HTERT RPE-1 (cell line): ENCODE measurements around the gene DEFB131A.
"Not testable (repeated sequence)": the region's sequence is repeated elsewhere in the genome, so short reads cannot be mapped to it uniquely, and the experiment has no call there.

Experiments used
- in situ Hi-C: fragments of 300-500 bp; cut with MboI; formaldehyde crosslinking; loops from 4 replicates; pipeline ENCODE4 v1.14.3; 2020; ENCODE audit warnings: low sequenced_read_pairs

DEFB131A gene, protein sequence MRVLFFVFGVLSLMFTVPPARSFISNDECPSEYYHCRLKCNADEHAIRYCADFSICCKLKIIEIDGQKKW

DNA sequence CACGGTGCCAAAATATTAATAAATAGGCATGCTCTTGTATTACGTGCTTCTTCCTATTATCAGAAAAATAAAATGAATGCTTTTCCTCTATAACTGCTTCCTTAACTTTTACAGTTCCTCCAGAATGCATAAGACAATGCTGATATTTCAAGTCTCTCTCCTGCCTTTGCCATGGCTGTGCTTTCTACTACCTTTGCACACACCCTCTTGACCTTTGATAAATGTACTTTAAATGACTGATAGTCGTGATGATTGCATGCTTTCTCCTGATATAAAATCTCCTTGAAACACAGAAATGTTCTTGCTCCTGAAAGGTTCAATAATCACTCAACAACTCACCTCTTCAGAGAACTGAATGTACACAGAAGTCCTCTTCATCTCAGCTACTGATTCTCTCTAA is at the start of gene DEFB131A:
Gene DEFB131A (plus strand): TSS at position 301 of the 400 bp plus-strand sequence. CDS start 120 bp downstream, outside the sequence.
- in situ Hi-C loops = not testable (repeated sequence)

DNA sequence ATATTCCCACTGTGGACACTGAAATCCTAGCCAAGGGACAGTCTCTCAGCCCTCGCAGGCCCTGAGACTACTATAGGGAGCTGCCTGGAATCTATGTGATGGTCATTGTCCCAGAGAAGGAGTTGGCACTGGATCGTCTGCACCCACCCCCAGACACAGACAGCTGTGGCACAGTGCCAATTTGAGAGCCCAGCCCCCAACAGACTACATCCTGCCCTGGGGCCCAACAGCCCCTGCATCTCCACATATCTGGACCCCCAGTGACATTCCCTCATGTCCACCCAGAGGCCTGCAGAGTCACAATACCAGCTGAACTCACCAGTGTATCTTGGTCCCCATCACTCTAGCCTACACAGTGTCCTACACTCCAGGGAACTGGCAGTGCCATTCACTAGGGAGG is 38.4 kb upstream of the DEFB131A start:
- in situ Hi-C loops = not testable (repeated sequence)

DNA sequence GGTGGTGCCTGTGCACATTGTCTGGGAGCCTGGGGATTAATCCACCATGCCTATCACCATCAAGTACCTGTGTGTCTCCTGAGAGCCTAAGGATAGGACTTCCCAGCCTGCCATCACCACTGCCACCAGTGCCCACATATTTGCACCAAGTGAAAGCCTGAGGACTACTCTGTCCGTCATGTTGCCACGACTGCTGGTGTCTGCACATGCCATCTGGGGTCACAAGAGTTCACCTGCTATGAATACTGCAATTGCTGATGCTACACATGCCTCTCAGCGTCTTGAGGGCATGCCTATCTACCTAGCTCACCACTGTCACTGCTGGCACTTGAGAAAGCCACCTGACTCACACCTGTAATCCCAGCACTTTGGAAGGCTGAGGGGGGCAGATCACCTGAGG is 37.7 kb upstream of the DEFB131A start:
- in situ Hi-C loops = not testable (repeated sequence)

DNA sequence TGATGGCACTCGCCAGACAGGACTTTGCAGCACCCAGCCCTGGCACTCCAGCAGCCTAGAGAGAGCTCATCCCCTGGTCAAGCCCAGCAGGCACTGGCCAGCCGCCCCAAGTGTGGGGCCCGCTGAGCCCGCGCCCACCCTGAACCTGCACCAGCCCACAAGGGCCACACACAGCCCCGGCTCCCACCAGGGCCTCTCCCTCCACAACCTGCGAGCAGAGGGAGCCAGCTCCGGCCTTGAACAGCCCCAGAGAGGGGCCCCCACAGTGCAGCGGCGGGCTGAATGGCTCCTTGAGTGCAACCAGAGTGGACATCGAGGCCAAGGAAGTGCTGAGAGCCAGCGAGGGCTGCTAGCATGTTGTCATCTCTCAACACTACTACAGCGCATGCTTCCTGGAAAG is 34.4 kb upstream of the DEFB131A start:
- in situ Hi-C loops = no loop called here

DNA sequence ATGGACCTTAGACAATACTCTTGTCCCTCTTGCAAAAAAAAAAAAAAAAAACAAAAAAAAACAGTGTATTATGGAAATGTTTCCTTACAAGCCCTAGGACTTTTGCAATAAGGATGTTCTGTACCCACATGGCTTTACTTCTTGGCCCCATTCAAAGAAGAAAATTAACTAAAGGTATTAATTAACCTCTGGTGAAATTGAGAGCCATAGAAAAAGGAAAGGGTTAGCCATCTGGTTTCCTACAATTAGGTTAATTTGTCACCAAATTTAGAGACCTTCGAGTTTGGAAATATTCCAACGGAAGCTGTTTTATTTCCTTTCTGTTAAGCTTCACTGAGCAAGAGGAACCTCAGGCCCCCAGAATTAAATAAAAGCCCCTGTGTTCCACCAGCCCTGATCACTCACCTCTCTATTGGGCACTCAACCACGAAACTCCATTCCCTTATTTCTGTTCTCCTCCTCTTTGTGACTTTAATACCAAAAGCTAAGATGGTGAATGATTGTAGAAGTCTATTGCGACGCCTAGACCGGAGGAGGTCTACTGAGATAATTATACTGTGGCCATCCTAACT is 22.2 kb upstream of the DEFB131A start:
- in situ Hi-C loops = not testable (repeated sequence)

DNA sequence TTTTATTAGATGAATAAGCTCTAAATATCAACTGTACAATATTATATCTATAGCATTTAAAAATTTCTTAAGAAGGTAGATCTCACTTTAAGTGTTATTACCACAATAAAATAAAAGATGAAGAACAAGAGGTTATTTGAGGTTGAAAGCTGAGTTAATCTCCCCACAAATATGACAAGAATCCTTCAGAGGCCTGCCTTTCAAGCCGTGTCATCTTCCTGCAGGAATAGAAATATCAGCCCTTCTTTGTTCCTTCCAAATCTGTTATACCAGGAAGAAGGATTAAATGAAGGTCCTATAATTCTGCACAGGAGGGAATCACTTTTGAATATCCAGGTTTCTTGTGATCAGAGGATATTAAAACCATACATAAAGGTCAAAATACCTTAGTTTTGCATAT is 18.3 kb upstream of the DEFB131A start:
- in situ Hi-C loops = not testable (repeated sequence)

DNA sequence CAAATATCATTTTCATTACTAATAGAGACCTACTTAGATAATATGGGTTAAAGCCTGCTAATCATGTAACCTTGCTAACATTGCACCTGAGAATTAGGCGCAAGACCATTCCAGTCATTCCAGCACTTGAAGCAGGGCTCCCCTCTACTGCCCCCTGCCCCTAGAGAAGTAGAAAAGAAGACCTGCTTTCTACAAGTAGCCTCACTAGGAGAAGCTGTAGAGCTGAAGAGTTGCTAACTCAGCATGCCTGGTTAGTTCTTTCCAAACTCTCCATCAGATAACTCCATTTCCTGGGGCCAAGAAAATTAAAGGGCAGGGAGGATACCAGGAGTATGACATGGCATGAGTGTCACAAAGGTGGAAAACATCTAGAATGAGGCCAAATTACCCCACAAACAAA is 14.2 kb upstream of the DEFB131A start:
- in situ Hi-C loops = not testable (repeated sequence)

DNA sequence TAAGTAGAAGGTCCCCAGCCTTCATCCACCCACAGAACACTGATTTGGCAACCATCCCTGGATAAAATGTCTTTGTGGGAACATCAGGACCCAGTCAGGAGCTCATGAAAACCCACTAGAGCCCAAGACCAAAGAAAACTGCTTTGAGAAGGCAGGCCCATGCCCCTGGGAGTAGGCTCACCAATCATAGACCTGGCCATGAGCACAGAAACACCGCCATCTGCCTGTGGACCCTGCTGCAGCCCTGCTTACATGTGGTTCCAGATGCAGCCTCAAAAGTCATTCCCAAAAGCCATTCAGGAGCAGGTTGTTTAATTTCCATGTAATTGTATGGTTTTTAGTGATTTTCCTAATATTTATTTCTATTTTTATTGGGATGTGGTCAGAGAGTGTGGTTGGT is 10.9 kb upstream of the DEFB131A start:
- in situ Hi-C loops = not testable (repeated sequence)

DNA sequence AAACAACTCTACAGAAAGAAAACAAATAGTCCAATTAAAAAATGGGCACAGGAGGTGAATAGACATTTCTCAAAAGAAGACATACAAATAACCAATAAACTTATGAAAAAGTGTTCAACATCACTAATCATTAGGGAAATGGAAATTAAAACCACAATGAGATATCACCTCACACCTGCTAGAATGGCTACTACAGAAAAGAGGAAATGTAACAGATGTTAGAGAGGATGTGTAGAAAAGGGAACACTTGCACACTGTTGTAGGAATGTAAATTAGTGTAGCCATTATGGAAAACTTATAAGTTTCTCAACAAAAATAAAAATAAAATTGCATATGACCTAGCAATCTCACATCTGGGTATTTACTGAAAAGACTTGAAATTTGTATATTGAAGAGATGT is 7.5 kb upstream of the DEFB131A start:
- in situ Hi-C loops = not testable (repeated sequence)

DNA sequence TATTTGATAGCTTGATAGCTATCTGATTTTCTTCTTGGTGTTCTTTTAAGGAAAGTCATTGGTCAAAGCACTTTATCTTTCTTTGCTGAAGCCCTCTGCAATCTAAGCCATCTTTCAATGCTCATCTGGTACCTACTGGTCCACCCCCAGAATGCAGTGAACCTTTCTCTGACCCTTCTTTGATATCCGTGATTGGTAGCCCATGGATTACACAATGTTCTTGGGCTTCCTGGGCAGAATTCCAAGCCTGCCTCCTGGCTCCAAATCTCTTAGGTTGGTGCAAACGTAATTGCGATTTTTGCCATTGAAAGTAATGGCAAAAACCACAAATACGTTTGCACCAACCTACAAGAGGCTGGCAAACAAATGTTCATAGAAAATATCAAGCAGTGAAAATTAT is 1.9 kb upstream of the DEFB131A start:
- in situ Hi-C loops = not testable (repeated sequence)

DNA sequence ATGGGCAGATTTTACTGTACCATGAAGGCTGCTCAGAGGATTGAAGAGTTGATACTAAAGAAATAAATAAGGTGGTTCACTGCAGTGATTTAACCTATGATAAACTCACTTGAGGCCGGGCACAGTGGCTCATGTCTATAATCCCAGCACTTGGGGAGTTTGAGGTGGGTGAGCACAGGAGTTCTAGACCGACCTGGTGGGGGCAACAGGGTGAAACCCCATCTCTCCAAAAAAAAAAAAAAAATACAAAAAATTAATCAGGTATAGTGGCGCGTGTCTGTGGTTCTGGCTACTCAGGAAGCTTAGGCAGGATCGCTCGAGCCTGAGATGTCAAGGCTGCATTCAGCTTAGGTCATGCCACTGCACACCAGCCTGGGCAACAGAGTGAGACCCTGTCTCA is 467 bp downstream of the DEFB131A start:
- in situ Hi-C loops = not testable (repeated sequence)

DNA sequence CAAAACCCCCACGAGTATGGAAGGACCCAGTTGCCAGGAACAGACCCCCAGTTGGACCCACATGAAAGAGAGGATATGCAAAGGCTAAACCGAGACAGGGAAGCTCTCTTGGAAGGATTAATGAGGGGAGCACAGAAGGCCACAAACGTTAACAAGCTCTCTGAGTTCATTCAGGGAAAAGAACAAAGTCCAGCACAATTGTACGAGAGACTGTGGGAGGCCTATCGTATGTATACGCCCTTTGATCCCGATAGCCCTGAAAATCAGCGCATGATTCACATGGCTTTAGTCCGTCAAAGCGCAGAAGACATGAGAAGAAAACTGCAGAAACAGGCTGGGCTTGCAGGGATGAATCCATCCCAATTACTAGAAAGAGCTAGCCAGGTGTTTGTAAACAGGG is 8.0 kb downstream of the DEFB131A start:
- in situ Hi-C loops = not testable (repeated sequence)

DNA sequence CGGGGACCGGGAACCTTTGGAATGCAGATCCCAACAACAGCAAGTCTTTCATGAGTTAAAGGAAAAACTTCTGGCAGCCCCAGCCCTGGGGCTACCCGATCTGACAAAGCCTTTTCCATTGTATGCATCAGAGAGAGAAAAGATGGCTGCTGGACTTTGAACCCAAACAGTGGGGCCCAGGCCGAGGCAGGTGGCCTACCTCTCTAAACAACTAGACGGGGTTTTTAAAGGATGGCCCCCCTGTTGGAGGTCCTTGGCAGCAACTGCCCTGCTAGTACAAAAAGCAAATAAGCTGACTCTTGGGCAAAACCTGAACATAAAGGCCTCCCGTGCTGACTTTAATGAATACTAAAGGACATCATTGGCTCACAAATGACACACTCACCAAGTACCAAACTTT is 10.1 kb downstream of the DEFB131A start:
- in situ Hi-C loops = not testable (repeated sequence)

DNA sequence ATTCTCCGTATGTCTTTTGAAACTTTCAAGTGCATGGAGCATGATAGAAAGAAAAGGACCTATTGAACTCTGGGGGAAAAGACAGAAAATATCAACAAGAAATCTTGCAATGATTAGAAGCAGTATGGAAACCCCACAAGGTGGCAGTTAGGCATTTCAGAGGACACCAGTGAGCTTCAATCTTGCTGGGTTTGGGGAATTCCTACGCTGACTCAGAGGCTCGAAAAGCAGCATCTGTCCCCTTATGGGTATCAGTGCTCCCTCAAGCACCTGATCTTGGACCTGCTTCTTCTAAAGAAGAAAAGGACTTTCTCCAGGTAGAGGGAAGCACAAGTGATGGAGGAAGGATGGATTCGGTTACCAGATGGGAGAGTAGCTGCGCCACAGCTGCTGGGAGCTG is 10.8 kb downstream of the DEFB131A start:
- in situ Hi-C loops = not testable (repeated sequence)

DNA sequence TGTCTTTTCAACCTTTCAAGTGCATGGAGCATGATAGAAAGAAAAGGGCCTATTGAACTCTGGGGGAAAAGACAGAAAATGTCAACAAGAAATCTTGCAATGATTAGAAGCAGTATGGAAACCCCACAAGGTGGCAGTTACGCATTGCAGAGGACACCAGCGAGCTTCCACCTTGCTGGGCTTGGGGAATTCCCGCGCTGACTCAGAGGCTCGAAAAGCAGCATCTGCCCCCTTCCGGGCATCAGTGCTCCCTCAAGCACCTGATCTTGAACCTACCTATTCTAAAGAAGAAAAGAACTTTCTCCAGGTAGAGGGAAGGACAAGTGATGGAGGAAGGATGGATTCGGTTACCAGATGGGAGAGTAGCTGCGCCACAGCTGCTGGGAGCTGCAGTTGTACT is 35.3 kb downstream of the DEFB131A start:
- in situ Hi-C loops = not testable (repeated sequence)

DNA sequence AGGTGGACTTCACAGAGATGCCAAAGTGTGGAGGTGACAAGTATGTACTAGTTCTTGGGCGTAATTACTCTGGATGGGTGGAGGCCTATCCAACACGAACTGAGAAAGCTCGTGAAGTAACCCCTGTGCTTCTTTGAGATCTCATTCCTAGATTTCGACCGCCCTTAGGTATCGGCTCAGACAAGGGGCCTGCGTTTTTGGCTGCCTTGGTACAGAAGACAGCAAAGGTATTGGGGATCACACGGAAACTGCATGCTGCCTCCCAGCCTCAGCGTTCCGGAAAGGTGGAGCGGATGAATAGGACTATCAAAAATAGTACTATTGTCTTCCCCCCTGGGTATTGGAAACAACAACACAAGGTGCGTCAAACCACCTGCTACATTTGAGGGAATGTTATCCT is 35.9 kb downstream of the DEFB131A start:
- in situ Hi-C loops = not testable (repeated sequence)

DNA sequence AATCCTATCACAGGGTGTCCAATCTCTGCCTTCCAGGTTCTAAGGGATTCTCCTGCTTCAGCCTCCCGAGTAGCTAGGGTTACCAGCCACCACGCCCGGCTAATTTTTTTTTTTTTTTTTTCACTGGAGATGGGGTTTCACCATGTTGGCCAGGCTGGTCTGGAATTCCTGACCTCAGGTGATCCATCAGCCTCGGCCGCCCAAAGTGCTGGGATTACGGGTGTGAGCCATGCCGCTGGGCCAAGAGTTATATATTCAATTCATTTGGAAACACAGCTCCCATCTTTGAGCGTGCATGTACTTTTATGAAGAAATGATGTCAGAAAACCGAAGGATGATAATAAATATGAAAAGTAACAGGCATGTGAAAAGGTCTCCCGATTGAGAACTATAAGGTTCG is 38.7 kb downstream of the DEFB131A start:
- in situ Hi-C loops = not testable (repeated sequence)

DNA sequence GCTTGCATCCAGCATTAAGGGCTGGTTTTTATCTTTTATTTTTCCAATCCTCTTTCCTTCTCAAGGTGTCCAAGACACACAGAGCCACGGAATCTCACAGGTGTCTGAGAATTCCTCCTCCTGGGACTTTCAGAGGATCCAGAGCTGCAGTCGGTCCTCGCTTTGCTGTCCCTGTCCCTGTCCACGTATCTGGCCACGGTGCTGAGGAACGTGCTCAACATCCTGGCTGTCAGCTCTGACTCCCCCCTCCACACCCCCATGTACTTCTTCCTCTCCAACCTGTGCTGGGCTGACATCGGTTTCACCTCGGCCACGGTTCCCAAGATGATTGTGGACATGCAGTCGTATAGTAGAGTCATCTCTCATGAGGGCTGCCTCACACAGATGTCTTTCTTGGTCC is 39.5 kb downstream of the DEFB131A start:
- in situ Hi-C loops = not testable (repeated sequence)

DNA sequence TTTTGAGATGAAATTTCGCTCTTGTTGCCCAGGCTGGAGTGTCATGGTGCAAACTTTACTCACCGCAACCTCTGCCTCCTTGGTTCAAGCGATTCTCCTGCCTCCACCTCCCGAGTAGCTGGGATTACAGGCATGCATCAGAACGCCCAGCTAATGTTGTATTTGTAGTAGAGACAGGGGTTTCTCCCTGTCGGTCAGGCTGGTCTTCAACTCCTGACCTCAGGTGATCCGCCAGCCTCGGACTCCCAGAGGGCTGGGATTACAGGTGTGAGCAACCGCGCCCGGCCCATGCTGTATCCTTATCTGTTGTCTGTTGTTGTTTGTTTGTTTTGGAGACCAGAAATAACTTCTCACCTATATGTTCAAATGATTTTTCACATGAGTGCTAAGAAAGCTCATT is 42.7 kb downstream of the DEFB131A start:
- in situ Hi-C loops = not testable (repeated sequence)

DNA sequence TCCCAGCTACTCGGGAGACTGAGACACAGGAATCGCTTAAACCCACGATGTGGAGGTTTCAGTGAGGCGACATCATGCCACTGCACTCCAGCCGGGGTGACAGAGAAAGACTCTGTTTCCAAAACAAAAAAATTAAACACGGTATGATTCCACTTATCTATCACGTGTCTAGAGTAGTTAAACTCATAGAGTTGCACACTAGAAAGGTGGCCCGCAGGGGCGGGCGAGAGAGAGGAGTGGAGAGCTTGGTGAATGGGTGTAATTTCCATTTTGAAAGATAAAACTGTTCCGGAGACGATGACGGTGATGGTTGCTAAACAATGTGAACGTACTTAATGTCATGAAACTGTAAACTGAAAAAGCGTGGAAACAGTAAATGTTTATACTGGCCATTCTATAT is 44.6 kb downstream of the DEFB131A start:
- in situ Hi-C loops = not testable (repeated sequence)

DNA sequence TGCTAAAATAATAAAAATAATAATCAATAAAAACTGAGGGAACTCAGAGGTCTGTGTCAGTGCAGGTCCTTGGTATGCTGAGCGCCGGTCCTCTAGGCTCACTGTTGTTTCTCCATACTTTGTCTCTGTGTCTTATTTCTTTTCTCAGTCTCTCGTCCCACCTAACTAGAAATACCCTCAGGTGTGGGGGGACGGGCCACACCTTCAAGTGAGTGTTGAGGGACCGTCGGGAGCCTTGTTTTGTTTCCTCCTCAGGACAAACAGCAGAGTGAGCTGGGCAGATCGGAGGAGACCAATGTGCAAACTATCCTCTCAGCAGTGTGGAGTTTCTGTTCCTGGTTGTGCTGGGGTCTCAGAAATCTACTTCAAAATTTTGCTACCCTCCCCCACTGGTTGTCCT is 46.3 kb downstream of the DEFB131A start:
- in situ Hi-C loops = not testable (repeated sequence)

DNA sequence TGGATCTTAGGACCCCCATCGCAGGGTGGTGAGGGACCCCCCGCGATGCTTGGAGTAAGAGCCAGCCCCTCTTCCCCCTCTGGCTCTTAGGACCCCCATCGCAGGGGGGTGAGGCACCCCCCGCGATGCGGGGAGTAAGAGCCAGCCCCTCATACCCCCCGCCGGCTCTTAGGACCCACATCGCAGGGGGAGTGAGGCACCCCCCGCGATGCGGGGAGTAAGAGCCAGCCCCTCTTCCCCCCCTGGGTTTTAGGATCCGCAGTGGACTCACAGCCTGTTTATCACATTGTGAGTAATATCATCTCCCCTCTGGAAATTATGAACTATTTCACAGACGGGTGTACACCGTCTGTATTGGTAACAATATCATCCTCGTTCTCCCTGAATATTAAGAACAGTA is 46.8 kb downstream of the DEFB131A start:
- in situ Hi-C loops = not testable (repeated sequence)

DNA sequence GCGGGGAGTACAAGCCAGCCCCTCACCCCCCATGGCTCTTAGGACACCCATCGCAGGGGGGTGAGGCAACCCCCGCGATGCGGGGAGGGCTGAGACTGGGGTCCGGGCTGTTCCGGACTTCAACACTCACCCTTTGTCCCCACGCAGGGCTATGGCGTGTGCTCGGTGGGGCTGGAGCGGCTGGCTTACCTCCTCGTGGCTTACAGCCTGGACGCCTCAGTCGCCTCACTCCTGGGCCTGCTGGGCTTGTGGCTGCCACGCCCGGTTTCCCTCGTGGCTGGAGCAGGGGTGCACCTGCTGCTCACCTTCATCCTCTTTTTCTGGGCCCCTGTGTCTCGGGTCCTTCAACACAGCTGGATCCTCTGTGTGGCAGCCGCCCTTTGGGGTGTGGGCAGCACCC is 49.4 kb downstream of the DEFB131A start:
- in situ Hi-C loops = not testable (repeated sequence)
